Mesodermal cell (in vitro differentiated cells): Measurements from ENCODE around the gene VOPP1.
"Not testable (repeated sequence)": the region's sequence is repeated elsewhere in the genome, so short reads cannot be mapped to it uniquely, and the experiment has no call there.

Source experiments
- H3K27ac ChIP-seq: 2 replicates; pipeline ENCODE4 v1.7.0; 2013; ENCODE audit warnings: mild to moderate bottlenecking, low read depth, low read length, moderate library complexity; ENCODE audit not compliant: severe bottlenecking
- H3K36me3 ChIP-seq: 2 replicates; pipeline ENCODE4 v1.7.1; 2013; ENCODE audit warnings: mild to moderate bottlenecking, low read length, moderate library complexity; ENCODE audit not compliant: control insufficient read depth, insufficient read depth
- H3K4me1 ChIP-seq: one replicate; pipeline ENCODE4 v1.7.1; 2013; ENCODE audit warnings: mild to moderate bottlenecking, low read length; ENCODE audit not compliant: insufficient read depth, control insufficient read depth, poor library complexity, severe bottlenecking
- H3K4me3 ChIP-seq: 2 replicates; pipeline ENCODE4 v1.7.0; 2013; ENCODE audit warnings: low read length, control low read depth, mild to moderate bottlenecking; ENCODE audit not compliant: insufficient read depth, poor library complexity, severe bottlenecking; ENCODE audit errors: extremely low read depth
- H3K9me3 ChIP-seq: 2 replicates; pipeline ENCODE4 v1.7.1; 2013; ENCODE audit warnings: mild to moderate bottlenecking, low read length, moderate library complexity; ENCODE audit not compliant: control insufficient read depth
- WGBS, 2 experiments: methylation state at CpG; one replicate each; pipeline ENCODE4 v1.1.5; 2013; ENCODE audit warnings: missing lambda C conversion rate in 2 of 2; ENCODE audit not compliant: insufficient coverage in 2 of 2; 5-methylcytosine and 5-hydroxymethylcytosine counted together

Gene VOPP1

DNA sequence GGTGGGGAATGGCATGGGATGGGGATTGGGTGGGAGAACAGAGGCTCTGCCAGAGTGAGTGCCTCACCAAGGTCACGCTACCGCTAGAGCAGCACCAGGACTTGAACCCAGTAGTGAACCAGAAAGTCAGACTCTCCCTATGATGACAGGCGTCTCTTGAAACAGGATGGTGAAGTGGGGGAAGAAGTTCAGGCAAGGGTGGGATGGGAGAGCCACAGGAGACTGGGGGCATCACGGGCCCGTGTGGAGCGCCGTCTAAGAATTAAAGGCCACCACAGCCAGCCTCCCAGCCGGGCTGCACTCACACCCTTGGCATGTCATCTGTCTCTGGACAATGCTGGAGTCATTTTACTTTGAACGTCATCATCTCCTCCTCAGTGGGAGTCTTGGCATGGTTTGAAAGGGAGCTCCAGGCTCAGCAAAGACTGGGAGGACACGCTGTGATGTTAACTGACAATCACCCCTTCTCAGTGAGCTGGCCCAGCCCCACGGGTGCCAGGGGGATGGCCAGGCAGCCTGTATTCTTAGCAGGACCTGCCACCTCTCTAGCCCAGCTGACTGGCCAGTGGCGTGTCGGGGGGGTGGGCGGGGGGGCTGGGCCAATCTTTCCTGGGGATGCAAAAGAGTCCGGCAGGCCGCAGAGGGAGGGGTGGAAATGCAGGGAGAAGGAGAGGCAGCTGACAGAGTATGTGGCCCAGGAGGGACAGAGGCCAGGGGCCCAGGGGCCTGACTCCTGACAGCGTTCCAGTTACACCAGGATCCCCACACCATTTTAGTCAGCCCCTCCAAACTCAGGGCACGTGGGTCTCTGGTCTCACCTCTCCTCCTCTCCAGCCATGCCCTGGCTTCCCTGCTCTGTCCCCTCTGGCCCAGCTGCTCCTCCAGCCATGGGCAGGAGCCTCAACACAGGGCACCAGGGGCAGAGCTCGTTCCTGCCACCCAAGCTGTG is 96.2 kb downstream of the VOPP1 start:
- WGBS, 2 experiments: 90 to 97% methylated on average over 13 of the region's 19 CpGs
- no peaks in the 10 kb centered on the region for H3K9me3 ChIP-seq
- no peaks in the 10 kb centered on the region for H3K4me1 ChIP-seq
- H3K36me3 ChIP-seq: peaks cover 30% of the 10 kb centered on the region
- H3K4me3 ChIP-seq: no peak overlapping the region
- H3K27ac ChIP-seq: no peak overlapping the region

GRCh38 chr7:55474944-55475854 is 97.1 kb downstream of the VOPP1 start:
- Histone ChIP-seq H3K27ac (no peak overlapping the region), H3K4me3 (no peak overlapping the region), H3K9me3 (no peaks in the 10 kb centered on the region), H3K36me3 (peaks cover 24% of the 10 kb centered on the region), H3K4me1 (no peaks in the 10 kb centered on the region)
- WGBS, 2 experiments: 92 to 96% methylated on average over 17 to 19 of the region's 22 CpGs

- no peak overlapping the region for H3K4me3 ChIP-seq
- H3K36me3 ChIP-seq: peaks cover 34% of the 10 kb centered on the region
- H3K4me1 ChIP-seq: no peaks in the 10 kb centered on the region
- 96 to 97% methylated on average over 6 to 8 of the region's 10 CpGs for WGBS, 2 experiments
- H3K27ac ChIP-seq: no peak overlapping the region
- no peaks in the 10 kb centered on the region for H3K9me3 ChIP-seq
Observed at GRCh38 chr7:55473932-55474331, 98.4 kb downstream of the VOPP1 start.

- 93 to 98% methylated on average over 21 of the region's 25 CpGs for WGBS, 2 experiments
- Histone ChIP-seq H3K27ac (no peak overlapping the region), H3K9me3 (no peaks in the 10 kb centered on the region), H3K4me1 (no peaks in the 10 kb centered on the region), H3K4me3 (no peak overlapping the region), H3K36me3 (peaks cover 39% of the 10 kb centered on the region)
Observed at GRCh38 chr7:55472928-55473725, 99.2 kb downstream of the VOPP1 start.

GRCh38 chr7:55472406-55472805 is 99.9 kb downstream of the VOPP1 start:
- peaks cover 40% of the 10 kb centered on the region for H3K36me3 ChIP-seq
- not testable (repeated sequence) for H3K4me1 ChIP-seq, H3K9me3 ChIP-seq, H3K4me3 ChIP-seq, H3K27ac ChIP-seq
- no CpG with 5 or more reads among the region's 14 CpGs for WGBS, 2 experiments

- H3K36me3 ChIP-seq: peaks cover 43% of the 10 kb centered on the region
- H3K27ac ChIP-seq, H3K9me3 ChIP-seq, H3K4me1 ChIP-seq, H3K4me3 ChIP-seq: not testable (repeated sequence)
- WGBS, 2 experiments: 100% methylated on average over 1 of the region's 9 CpGs; no CpG with 5 or more reads in 1 of the 2 experiments
Observed at GRCh38 chr7:55471594-55471993, 100.7 kb downstream of the VOPP1 start.

DNA sequence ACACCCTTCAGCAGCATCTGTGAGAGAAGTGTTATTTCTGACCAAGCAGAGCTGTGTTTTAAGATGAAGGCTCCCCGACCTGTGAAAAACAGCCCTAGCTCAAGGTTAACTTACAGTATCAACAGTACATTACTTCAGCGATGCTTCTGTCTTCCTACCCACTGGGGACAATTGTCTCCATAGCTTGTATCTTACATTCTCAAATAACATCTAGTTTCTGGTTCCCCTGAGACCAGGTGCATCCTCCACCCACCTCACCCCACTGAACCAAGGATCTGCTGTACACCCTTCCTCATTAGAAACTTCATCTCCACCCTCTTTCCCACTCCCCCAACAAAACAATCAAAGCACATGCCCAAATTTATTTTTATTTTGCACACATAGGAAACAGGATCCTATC is 102.0 kb downstream of the VOPP1 start:
- Histone ChIP-seq H3K4me1 (no peaks in the 10 kb centered on the region), H3K4me3 (no peak overlapping the region), H3K9me3 (peaks cover 5% of the 10 kb centered on the region), H3K36me3 (peaks cover 56% of the 10 kb centered on the region), H3K27ac (no peak overlapping the region)
- 92 to 100% methylated on average over 2 of the region's 2 CpGs for WGBS, 2 experiments

GRCh38 chr7:55469721-55470120 is 102.6 kb downstream of the VOPP1 start:
- Histone ChIP-seq H3K9me3 (peaks cover 5% of the 10 kb centered on the region), H3K4me1 (no peaks in the 10 kb centered on the region), H3K27ac (no peak overlapping the region), H3K36me3 (peaks cover 62% of the 10 kb centered on the region), H3K4me3 (no peak overlapping the region)
- 79 to 94% methylated on average over 2 of the region's 3 CpGs for WGBS, 2 experiments

DNA sequence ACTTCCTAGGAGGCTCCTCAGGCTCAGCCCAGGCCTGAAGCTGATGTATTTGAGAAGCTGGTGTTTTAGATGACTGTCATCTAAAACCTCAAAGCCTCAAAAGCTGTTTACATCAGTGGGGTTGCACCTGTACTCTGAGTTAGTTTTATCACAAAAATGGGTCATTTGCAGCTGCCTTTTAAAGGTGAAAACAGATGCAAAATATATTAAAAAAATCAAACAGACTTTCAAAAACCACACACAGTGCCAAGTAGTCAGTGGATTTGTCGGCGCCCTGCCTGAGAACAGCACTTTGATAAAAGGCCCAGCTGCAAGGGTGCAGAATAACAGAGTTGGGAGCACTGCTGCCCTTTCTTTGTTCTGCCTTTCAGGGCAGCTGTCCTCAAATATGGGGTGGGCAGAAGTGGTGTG is 103.0 kb downstream of the VOPP1 start:
- no peak overlapping the region for H3K4me3 ChIP-seq
- H3K9me3 ChIP-seq: peaks cover 5% of the 10 kb centered on the region
- H3K4me1 ChIP-seq: no peaks in the 10 kb centered on the region
- WGBS, 2 experiments: 88 to 100% methylated on average over 2 of the region's 2 CpGs
- H3K27ac ChIP-seq: no peak overlapping the region
- peaks cover 66% of the 10 kb centered on the region for H3K36me3 ChIP-seq

GRCh38 chr7:55468495-55468894 is 103.8 kb downstream of the VOPP1 start:
- Histone ChIP-seq H3K27ac (no peak overlapping the region), H3K9me3 (peaks cover 12% of the 10 kb centered on the region), H3K4me1 (no peaks in the 10 kb centered on the region), H3K4me3 (no peak overlapping the region), H3K36me3 (peaks cover 71% of the 10 kb centered on the region)
- WGBS, 2 experiments: 98% methylated on average over 7 to 8 of the region's 8 CpGs
